DOHH2 (cell line): Measurements from ENCODE around the gene CNTLN.

Experiments
- H3F3A ChIP-seq: fragments of 200-600 bp; sonication (generic), shearing (Covaris generic); 2 replicates; pipeline ENCODE4 v1.6.0; 2016; ENCODE audit warnings: antibody characterized with exemption, mild to moderate bottlenecking; ENCODE audit not compliant: control insufficient read depth, insufficient read depth
- H3K27ac ChIP-seq: fragments of 200-600 bp; sonication (generic); 2 replicates; pipeline ENCODE4 v1.5.1; 2014; ENCODE audit warnings: low read depth, mild to moderate bottlenecking, low read length, moderate library complexity
- H3K27me3 ChIP-seq: fragments of 200-600 bp; sonication (generic); 2 replicates; pipeline ENCODE4 v1.6.1; 2014; ENCODE audit warnings: mild to moderate bottlenecking, low read length, mixed read lengths; ENCODE audit not compliant: control insufficient read depth
- H3K36me3 ChIP-seq: fragments of 200-600 bp; sonication (generic); 2 replicates; pipeline ENCODE4 v1.6.1; 2014; ENCODE audit warnings: mild to moderate bottlenecking, low read length, moderate library complexity, mixed read lengths; ENCODE audit not compliant: control insufficient read depth
- H3K4me1 ChIP-seq: fragments of 200-600 bp; sonication (generic); 2 replicates; pipeline ENCODE4 v1.6.1; 2014; ENCODE audit warnings: mild to moderate bottlenecking, low read length, mixed read lengths; ENCODE audit not compliant: control insufficient read depth
- H3K4me2 ChIP-seq: fragments of 200-600 bp; sonication (generic); 2 replicates; pipeline ENCODE4 v1.6.0; 2014; ENCODE audit warnings: mild to moderate bottlenecking, low read length, moderate library complexity
- H3K4me3 ChIP-seq: fragments of 200-600 bp; sonication (generic); 2 replicates; pipeline ENCODE4 v1.5.1; 2014; ENCODE audit warnings: mild to moderate bottlenecking, low read length, mixed read lengths
- H3K79me2 ChIP-seq: fragments of 200-600 bp; sonication (generic); 2 replicates; pipeline ENCODE4 v1.6.1; 2014; ENCODE audit warnings: mild to moderate bottlenecking, low read length, mixed read lengths; ENCODE audit not compliant: control insufficient read depth
- H3K9me2 ChIP-seq: fragments of 200-600 bp; sonication (generic); replicated peaks from 2 replicates; pipeline ENCODE4 v1.6.1; 2014; ENCODE audit warnings: mild to moderate bottlenecking, low read length, mixed read lengths; ENCODE audit not compliant: control insufficient read depth
- H3K9me3 ChIP-seq: fragments of 200-600 bp; sonication (generic); 2 replicates; pipeline ENCODE4 v1.6.1; 2014; ENCODE audit warnings: antibody characterized with exemption, low read length, mixed read lengths; ENCODE audit not compliant: control insufficient read depth, insufficient read depth
- H4K20me1 ChIP-seq: fragments of 200-600 bp; sonication (generic); 2 replicates; pipeline ENCODE4 v1.6.0; 2014; ENCODE audit warnings: low read depth, mild to moderate bottlenecking, antibody characterized with exemption, low read length, moderate library complexity; ENCODE audit not compliant: control insufficient read depth, insufficient read depth
- EZH2phosphoT487 ChIP-seq: fragments of 200-600 bp; sonication (generic); IDR thresholded peaks from 2 replicates; pipeline ENCODE4 v1.6.1; 2017; ENCODE audit warnings: borderline replicate concordance, mild to moderate bottlenecking, antibody characterized with exemption, low read length, moderate library complexity, mixed read lengths
- TF ChIP-seq, protein P1 (sequence below): fragments of 200-600 bp; sonication (generic); IDR thresholded peaks from one replicate; pipeline ENCODE4 v1.5.1; 2014; ENCODE audit warnings: antibody characterized with exemption, mild to moderate bottlenecking, low read depth, low read length; ENCODE audit not compliant: poor library complexity, severe bottlenecking

The CNTLN gene

DNA sequence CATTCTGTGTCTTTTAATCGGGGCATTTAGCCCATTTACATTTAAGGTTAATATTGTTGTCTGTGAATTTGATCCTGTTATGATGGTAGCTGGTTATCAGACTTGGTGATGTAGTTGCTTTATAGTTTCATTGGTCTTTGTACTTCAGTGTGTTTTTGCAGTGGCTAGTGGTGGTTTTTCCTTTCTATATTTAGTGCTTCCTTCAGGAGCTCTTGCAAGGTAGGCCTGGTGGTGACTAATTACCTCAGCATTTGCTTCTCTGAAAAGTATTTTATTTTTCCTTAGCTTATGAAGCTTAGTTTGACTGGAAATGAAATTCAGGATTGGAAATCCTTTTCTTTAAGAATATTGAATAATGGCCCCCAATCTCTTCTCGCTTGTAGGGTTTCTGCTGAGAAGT is 156.9 kb downstream of the CNTLN start:
- Histone ChIP-seq H3K4me1 (no peaks in the 10 kb centered on the region), H3F3A (no peaks in the 10 kb centered on the region), H3K4me3 (no peak overlapping the region), H3K27ac (no peak overlapping the region), H3K79me2 (no peaks in the 10 kb centered on the region), H3K27me3 (no peaks in the 10 kb centered on the region), H4K20me1 (no peaks in the 10 kb centered on the region), H3K9me3 (no peaks in the 10 kb centered on the region), H3K9me2 (no peaks in the 10 kb centered on the region), H3K36me3 (no peaks in the 10 kb centered on the region), H3K4me2 (no peak overlapping the region)
- TF ChIP-seq, protein P1, sequence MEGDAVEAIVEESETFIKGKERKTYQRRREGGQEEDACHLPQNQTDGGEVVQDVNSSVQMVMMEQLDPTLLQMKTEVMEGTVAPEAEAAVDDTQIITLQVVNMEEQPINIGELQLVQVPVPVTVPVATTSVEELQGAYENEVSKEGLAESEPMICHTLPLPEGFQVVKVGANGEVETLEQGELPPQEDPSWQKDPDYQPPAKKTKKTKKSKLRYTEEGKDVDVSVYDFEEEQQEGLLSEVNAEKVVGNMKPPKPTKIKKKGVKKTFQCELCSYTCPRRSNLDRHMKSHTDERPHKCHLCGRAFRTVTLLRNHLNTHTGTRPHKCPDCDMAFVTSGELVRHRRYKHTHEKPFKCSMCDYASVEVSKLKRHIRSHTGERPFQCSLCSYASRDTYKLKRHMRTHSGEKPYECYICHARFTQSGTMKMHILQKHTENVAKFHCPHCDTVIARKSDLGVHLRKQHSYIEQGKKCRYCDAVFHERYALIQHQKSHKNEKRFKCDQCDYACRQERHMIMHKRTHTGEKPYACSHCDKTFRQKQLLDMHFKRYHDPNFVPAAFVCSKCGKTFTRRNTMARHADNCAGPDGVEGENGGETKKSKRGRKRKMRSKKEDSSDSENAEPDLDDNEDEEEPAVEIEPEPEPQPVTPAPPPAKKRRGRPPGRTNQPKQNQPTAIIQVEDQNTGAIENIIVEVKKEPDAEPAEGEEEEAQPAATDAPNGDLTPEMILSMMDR = no peak
- TF ChIP-seq EZH2phosphoT487 = no peak

GRCh38 chr9:17293685-17294084 is 158.8 kb downstream of the CNTLN start:
- Histone ChIP-seq H3K79me2 (no peaks in the 10 kb centered on the region), H3K9me3 (no peaks in the 10 kb centered on the region), H3K27me3 (no peaks in the 10 kb centered on the region), H3K36me3 (no peaks in the 10 kb centered on the region), H3K4me2 (no peak overlapping the region), H4K20me1 (no peaks in the 10 kb centered on the region), H3K27ac (no peak overlapping the region), H3F3A (no peaks in the 10 kb centered on the region), H3K9me2 (no peaks in the 10 kb centered on the region), H3K4me3 (no peak overlapping the region), H3K4me1 (no peaks in the 10 kb centered on the region)
- no peak for TF ChIP-seq EZH2phosphoT487
- TF ChIP-seq, protein P1 = no peak

DNA sequence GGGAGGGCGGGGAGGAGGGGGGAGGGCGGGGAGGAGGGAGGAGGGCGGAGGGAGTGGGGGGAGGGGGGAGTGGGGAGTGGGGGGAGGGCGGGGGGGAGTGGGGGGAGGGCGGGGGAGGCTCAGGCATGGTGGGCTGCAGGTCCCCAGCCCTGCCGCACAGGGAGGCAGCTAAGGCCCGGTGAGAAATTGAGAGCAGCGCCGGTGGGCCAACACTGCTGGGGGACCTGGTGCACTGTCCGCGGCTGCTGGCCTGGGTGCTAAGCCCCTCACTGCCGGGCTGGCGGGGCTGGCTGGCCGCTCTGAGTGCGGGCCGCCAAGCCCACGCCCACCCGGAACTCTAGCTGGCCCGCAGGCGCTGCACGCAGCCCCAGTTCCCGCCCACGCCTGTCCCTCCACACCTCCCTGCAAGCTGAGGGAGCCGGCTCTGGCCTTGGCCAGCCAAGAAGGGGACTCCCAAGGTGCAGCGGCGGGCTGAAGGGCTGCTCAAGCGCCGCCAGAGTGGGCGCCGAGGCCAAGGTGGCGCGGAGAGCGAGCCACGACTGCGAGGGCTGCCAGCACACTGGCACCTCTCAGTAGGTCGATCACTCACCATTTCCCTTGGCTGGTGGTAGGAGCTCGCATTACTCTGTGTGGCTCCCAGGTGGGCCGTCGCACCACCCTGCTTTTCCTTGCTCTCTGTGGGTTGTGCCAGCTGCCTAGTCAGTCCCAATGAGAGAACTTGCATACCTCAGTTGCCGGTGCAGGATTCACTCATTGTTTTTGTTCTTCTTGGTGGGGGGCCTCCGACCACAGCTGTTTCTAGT is 160.2 kb downstream of the CNTLN start:
- no peaks in the 10 kb centered on the region for H3K9me2 ChIP-seq
- no peaks in the 10 kb centered on the region for H3K9me3 ChIP-seq
- H3K36me3 ChIP-seq = no peaks in the 10 kb centered on the region
- H3K4me3 ChIP-seq = no peak overlapping the region
- H4K20me1 ChIP-seq = no peaks in the 10 kb centered on the region
- H3K4me2 ChIP-seq = no peak overlapping the region
- TF ChIP-seq, protein P1 = no peak
- no peak for TF ChIP-seq EZH2phosphoT487
- no peak overlapping the region for H3K27ac ChIP-seq
- no peaks in the 10 kb centered on the region for H3K4me1 ChIP-seq
- H3F3A ChIP-seq = no peaks in the 10 kb centered on the region
- H3K27me3 ChIP-seq = no peaks in the 10 kb centered on the region
- no peaks in the 10 kb centered on the region for H3K79me2 ChIP-seq
